GM06990 (cell line): Measurements from ENCODE around the gene LAMA2.

Experiments used
- DNase-seq: peaks from one replicate; pipeline ENCODE4 v3.0.0-alpha.2; 2011; ENCODE audit not compliant: insufficient read length; ENCODE audit errors: extremely low read depth
- H3K27me3 ChIP-seq: replicated peaks from 2 replicates; pipeline ENCODE4 v1.6.0; 2011; ENCODE audit warnings: low read length; ENCODE audit not compliant: control insufficient read depth, insufficient read depth
- H3K36me3 ChIP-seq: 2 replicates; pipeline ENCODE4 v1.5.1; 2011; ENCODE audit warnings: low read length; ENCODE audit not compliant: control insufficient read depth, insufficient read depth
- H3K4me3 ChIP-seq: replicated peaks from 2 replicates; pipeline ENCODE4 v1.5.1; 2011; ENCODE audit warnings: low read depth, mild to moderate bottlenecking, control low read depth, low read length
- CTCF ChIP-seq: IDR thresholded peaks from 2 replicates; pipeline ENCODE4 v1.5.1; 2011; ENCODE audit warnings: low read length, control low read depth, mild to moderate bottlenecking, inconsistent platforms; ENCODE audit not compliant: insufficient read depth, poor library complexity, severe bottlenecking

LAMA2 gene

DNA sequence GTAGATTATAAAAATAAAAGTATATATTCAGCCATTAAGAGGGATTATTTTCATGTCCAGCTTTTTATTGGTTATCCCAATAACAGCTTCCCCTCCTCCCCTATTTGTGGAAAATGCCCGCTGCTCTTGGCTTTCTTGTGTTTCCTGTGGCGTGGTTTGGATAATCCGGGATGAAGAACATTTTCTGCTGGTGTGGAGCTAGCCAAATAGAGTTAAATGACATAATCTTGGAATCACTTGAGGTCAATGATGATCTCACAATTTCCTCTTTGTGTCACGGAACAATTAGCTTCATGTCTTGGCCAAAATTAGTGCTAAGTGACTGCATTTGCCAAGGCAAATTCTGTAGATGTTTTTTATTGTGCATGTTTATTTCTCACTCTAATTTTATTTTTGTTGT is 394.0 kb downstream of the LAMA2 start:
- TF ChIP-seq CTCF, result no peak
- no peaks in the 10 kb centered on the region for H3K27me3 ChIP-seq
- H3K4me3 ChIP-seq, result no peak overlapping the region
- no peak for DNase-seq
- H3K36me3 ChIP-seq, result no peaks in the 10 kb centered on the region

DNA sequence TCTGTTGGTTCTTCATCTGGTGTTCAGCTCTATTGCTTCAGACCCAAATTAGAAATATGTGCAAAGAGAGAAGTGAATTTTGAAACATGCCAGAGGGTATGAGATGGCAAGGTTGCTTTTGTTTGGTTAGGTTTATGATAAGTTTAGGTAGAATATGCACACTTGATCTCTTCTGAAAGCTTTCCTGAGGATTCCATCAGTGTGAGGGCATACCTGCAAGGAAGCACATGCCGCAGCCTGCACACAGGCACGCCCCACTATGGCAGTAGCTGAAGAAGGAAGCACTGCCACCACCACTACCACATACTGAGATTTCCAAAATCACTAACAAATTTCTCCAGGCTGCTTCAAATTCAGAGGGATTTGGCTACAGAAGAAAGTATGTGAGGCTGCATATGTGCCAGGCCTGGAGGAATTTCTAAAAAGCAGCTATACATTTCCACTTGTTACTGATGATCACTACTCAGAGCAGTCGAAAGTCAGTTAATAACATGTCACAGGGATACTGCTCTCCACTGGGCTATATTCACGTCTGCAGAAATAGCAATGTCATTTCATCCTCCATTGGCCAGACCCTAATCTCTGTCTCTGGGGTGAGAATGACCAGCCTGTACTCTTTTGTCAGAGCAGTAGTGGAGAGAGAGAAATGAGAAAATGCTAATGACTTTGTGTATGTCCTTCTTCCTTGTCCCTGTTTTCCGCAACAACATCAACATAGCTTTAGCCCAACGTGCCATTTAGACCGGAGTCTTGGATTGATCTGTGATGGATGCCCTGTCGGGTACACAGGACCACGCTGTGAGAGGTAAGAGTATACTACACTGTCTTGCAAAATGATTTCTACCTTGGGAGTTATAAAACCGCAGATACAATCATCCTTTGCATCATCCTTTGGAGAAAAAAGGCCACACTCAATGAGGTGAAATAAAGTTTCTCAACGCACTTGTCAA is 396.7 kb downstream of the LAMA2 start:
- Histone ChIP-seq H3K36me3 (no peaks in the 10 kb centered on the region), H3K27me3 (no peaks in the 10 kb centered on the region), H3K4me3 (no peak overlapping the region)
- no peak for DNase-seq
- TF ChIP-seq CTCF, result no peak

- Histone ChIP-seq H3K27me3 (no peaks in the 10 kb centered on the region), H3K4me3 (no peak overlapping the region), H3K36me3 (no peaks in the 10 kb centered on the region)
- no peak for DNase-seq
- TF ChIP-seq CTCF, result no peak
Observed at GRCh38 chr6:129280293-129280644, 397.3 kb downstream of the LAMA2 start.

- H3K36me3 ChIP-seq, result no peaks in the 10 kb centered on the region
- no peak for DNase-seq
- H3K4me3 ChIP-seq, result no peak overlapping the region
- no peaks in the 10 kb centered on the region for H3K27me3 ChIP-seq
- TF ChIP-seq CTCF, result no peak
Observed at GRCh38 chr6:129280749-129281148, 397.8 kb downstream of the LAMA2 start.

DNA sequence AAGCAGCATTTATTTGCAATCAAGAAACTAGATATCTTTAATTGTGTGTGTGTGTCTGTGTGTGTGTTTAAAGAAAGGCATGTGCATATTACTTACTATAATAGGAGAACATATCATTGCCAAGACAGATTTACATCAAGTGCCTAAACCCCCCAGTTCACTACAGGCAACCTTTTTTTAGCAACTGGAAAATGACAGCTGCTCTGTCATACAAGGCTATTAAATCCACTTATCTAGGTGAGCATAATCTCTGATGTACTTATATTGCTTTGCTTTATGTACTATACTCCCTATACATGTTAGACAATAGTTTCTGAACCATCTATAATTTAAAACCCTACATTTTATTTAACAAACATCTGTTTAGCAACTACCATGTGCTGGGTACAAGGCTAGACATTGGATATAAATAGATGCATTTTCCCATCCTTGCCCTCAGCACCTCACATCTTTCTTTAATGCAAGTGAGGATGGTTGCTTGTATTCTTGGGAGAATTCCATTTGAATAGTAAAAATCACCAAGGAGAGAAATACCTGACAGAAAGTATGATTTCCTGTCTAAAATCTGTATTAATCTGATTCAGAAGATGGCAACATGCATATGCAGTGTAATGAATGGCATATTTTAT is 398.3 kb downstream of the LAMA2 start:
- DNase-seq, result no peak
- H3K36me3 ChIP-seq, result no peaks in the 10 kb centered on the region
- TF ChIP-seq CTCF, result no peak
- no peak overlapping the region for H3K4me3 ChIP-seq
- H3K27me3 ChIP-seq, result no peaks in the 10 kb centered on the region
